NCI-H82 treated with DMSO at 0.1 percent for 48 hours (cell line): ENCODE measurements around the gene FN1.

ENCODE experiments used
- DNase-seq: peaks from one replicate; lab custom pipeline; 2025; ENCODE audit not compliant: unreplicated experiment; lab: John Stamatoyannopoulos, UW

Gene FN1

DNA sequence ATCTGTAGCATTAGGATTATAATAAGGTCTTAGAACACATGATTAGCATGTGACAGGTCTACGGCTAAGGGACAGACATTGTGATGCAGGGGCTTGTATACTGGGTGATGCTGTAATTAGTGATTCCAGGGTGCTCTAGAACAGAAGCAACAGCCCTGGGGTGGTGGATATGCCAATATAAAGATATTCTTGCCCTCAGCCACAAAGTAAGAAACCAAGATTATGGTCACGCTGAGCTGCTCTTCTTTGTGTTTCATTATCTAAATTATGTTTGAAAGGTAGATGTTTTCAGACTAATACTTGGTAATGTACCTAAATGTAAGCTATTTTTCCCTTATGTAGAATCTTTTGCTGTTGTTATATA is 45.3 kb downstream of the FN1 start:
- no peak for DNase-seq

DNA sequence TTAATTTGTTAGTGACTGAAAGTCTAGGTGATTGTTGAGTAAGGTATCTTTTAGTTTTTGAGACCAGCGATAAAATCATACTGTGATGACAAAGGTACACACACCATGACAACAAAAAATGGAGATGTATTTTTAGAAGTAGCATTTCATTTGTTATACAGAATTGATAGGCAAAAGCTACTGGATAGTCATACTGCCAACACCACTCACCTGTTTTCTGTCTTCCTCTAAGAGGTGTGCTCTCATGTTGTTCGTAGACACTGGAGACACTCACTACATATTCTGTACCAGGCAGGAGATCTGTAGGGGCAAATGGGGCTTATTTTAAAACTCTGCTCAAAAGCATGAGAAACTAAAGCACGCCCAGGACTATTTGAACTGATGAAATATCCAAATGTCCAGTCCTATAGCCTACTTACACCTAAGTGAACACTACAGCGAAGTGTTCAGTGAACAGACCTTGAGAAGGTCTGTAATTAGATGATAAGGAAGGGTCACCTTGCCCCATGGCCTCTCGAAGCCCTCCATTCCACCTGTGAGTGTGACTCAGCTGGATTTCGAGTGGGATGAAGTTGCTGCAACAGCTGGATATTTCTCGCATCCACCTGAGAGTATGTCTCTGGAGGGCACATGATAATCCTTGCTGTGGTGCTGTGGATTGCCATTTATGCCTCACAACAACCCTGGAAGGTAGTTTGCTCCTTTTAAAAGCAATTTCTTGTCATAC is 47.7 kb downstream of the FN1 start:
- DNase-seq, result no peak

DNA sequence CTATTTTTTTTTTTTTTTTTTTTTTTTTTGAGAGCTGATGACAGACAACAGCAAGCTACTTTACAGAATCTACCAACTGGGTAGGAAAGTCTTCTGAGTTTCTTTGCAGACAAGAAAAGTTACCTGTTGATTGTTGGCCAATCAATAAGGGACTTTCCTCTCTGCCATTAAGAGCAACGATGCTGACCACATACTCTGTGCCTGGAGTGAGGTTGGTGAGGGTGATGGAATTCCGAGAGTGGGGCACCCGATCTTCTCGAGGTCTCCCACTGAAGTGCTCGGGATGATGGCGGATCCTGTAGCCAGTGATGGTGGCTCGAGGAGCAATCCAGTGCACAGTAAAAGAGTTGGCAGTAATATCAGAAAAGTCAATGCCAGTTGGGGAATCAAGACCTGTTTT is 49.3 kb downstream of the FN1 start:
- no peak for DNase-seq

DNA sequence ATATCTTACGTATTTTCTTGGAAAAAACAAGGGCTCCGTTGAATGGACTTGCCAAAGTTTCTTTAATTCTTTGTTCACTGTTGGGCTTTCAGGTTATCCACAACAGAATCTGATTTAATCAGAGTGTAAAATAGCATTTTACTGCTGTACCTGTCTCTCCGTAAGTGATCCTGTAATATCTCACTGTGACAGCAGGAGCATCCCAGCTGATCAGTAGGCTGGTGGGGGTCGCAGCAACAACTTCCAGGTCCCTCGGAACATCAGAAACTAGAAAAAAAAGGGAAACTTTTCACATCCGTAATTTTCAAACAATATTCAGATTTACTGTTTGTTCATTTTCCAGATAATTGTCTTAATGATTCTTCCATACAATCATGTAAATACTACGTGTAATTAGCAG is 51.2 kb downstream of the FN1 start:
- no peak for DNase-seq

DNA sequence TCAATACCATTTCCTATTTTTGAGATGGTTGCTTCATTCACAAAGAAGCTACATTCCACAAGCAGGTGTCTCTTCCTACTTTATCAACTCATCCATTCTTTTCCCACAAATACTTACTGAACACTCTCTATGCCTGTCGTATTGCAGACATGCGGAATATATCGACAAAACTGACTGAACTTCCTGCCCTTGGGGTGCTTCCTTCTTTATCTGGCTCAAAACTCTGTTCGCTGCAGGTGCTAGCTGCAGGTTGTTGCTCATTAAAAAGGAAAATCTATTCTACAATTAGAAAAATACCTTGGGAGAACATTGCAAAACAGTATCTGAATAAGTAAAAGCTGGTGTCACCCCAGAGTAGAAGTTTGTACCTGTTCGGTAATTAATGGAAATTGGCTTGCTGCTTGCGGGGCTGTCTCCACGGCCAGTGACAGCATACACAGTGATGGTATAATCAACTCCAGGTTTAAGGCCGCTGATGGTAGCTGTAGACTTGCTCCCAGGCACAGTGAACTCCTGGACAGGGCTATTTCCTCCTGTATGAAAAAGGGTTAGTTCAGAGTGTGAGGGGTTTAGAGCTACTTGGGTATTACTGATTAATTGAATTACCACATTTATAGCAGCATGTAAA is 52.1 kb downstream of the FN1 start:
- no peak for DNase-seq

DNA sequence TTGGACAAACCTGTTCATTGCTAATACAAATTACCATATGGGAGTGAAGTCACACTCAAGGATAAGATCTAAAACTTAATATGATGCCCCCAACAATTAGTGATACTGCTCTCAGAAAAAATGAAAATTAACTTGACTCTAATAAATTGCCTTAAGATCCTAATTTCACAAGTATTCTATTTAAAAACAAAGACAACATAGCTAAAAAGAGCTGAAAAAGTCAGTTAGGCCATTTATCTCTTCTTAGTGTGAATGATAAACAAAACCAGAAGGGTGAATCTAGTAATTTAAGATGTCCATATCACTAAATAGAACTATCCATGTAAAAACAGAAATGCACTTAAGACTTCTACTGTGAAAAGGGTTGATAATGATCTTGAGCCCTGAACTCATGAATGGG is 53.4 kb downstream of the FN1 start:
- no peak for DNase-seq

DNA sequence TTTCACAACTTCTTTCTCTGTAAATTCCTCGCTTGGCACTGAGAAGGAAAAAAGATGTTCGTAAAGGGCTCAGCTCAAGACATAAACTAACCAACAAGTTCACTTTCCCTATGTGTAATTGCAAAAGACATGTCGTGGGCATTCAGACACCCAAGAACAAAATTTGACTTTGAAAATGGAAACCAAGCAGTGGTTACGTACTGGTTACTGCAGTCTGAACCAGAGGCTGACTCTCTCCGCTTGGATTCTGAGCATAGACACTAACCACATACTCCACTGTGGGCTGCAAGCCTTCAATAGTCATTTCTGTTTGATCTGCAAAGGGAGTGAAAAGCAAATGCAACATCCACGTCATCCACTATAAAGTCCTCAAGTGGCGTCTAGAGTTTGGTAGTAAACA is 53.9 kb downstream of the FN1 start:
- no peak for DNase-seq

DNA sequence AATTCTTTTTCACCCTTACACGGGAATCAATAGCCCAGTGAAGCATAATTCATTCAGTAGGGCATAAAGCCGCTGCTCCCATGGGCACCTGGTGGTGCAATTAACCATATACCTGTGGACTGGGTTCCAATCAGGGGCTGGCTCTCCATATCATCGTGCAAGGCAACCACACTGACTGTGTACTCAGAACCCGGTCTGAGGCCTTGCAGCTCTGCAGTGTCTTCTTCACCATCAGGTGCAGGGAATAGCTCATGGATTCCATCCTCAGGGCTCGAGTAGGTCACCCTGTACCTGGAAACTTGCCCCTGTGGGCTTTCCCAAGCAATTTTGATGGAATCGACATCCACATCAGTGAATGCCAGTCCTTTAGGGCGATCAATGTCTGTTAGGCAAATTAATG is 55.2 kb downstream of the FN1 start:
- DNase-seq, result no peak

DNA sequence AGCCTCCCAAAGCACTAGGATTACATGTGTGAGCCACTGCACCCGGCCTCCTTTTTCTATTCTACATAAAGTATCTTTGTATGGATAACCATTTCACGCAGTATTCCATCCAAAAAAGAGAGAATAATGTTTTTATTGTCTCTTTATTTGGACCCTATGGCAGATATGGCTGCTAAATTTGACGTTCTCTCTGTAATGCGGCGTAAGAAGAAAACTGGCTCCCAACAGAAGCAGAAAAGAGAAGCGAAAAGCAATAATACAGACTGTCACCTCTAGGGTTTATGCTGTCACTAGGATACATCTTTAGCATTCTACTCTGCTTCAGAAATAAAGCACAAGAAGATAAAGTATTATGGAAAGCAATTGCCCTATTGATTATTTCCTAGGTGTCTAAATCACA is 55.9 kb downstream of the FN1 start:
- DNase-seq, result no peak

DNA sequence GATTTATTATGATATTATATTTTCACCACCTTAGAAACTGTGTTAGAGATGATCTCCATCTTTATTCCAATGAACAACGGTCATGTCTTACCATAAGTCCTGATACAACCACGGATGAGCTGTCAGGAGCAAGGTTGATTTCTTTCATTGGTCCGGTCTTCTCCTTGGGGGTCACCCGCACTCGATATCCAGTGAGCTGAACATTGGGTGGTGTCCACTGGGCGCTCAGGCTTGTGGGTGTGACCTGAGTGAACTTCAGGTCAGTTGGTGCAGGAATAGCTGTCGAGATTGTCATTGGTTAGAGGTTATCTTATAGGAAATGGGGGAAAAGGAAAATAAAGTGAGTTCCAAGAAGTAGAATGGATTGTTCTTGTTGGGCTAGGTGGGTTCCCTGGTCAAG is 56.8 kb downstream of the FN1 start:
- DNase-seq, result no peak

DNA sequence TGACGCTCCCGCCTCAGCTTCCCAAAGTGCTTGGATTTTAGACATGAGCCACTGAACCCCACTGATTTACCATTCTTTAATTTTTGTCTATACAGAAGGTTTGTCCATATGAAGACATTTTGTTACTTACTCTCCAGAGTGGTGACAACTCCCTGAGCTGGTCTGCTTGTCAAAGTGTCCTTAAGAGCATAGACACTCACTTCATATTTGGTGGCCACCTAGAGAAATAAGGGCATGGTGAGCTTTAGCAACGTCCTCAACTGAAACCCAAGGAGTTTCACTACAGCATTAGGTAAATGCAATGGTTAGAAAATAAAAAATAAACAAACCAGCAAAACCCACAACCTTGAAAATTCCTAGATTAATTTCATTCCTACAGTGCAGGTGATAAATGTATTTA is 57.8 kb downstream of the FN1 start:
- no peak for DNase-seq

DNA sequence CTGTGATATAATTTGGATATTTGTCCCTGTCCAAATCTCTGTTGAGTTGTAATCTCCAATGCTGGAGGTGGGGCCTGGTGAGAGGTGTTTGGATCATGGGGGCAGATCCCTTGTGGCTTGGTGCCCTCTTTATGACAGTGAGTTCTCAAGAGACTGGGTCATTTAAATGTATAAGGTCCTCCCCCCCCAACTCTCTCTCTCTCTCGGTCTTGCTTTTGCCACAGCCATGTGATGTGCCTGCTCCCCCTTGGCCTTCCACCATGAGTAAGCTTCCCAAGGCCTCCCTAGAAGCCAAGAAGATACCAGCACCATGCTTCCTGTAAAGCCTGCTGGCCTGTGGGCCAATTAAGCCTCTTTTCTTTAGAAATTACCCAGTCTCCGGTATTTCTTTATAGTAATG is 58.6 kb downstream of the FN1 start:
- DNase-seq, result no peak

DNA sequence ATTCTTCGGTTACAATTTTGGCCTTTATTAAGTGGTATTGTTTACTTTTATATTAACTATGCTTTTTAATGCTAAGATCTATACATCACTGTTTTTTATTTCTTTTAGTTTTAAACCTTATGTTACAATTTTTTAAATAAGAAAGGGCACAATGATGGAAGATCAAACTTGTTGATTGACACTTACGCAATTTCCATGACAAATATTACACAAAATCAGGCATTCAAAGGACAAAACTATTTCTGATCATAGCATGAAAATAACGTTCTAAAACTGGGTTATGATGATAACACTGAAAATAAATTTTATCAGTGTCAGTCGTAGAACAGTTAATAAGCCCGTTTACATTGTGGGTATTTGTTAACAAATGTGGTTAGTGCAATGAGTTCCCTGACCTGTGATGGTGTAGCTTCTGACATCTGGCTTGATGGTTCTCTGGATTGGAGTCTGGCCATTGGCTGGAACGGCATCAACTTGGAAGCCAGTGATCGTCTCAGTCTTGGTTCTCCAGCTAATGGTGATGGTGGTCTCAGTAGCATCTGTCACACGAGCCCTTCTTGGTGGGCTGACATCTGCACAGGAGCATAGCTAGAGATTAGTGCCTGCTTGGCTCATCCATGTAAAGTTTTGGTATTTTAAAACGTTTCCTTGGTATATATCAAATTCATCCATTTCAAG is 59.6 kb downstream of the FN1 start:
- no peak for DNase-seq

DNA sequence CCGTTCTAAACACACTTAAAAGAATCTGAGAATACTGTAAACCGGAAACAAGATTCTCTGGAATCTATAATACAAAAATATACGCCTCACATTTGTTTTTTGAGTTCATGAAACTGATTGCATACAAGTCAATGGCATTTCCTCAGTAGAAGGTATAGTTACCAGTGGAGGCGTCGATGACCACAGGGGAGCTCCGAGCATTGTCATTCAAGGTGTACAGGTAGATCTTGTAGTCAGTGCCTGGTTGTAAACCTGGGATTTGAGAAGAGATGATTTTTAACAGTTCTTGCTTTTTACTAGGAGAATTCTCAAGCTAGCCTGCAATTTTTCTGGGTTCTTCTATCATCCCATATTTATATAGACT is 60.4 kb downstream of the FN1 start:
- no peak for DNase-seq

DNA sequence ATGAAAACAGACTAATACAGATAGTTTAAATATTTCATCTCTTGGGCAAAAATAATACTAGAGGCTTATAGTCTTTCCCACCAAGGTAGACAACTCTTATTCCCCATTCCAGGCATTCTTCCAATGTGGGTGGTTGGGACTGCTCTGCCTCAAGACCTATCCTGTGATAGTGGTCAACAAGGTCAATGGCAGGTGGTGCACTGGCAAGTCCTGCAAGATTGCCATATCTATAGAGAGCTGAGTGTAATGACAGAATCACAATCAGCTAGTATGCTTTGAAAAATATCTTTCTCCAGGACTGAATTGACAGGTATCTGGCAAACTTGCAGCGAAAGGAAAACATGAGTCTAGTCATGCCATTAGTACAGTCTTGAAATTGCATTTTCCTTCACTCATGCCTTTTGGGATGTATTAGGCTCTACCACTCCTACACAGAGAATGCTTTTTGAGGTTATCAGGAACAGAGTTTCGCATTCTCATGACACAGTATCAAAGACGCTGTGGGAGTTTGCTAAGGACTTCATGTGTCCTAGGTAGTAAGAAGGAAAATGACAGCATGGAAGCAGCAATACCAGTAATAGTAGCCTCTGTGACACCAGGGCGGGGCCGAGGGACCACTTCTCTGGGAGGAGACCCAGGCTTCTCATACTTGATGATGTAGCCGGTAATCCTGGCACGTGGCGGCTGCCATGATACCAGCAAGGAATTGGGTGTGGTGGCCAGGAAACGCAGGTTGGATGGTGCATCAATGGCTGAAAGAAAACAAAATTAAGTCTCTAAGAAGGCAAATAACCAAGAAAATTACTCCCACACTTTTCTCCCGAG is 61.0 kb downstream of the FN1 start:
- DNase-seq, result no peak

DNA sequence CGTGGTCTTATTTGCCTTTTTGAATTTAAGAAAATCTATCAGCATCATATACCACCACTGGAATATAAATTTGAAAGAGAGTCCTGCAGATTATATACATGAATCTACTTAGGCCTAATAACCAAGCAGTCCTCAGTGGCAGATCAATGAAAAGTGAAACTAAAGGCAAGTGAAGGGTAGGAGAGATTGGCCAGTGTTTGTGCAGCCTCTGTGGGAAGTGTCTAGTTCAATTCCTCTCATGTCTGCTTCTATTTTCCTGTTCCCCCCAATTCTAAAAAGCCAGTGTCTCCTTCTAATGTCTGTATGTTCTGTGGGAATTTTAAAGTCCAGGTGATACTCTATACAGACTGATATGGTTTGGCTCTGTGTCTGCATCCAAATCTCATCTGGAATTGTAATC is 61.9 kb downstream of the FN1 start:
- no peak for DNase-seq

DNA sequence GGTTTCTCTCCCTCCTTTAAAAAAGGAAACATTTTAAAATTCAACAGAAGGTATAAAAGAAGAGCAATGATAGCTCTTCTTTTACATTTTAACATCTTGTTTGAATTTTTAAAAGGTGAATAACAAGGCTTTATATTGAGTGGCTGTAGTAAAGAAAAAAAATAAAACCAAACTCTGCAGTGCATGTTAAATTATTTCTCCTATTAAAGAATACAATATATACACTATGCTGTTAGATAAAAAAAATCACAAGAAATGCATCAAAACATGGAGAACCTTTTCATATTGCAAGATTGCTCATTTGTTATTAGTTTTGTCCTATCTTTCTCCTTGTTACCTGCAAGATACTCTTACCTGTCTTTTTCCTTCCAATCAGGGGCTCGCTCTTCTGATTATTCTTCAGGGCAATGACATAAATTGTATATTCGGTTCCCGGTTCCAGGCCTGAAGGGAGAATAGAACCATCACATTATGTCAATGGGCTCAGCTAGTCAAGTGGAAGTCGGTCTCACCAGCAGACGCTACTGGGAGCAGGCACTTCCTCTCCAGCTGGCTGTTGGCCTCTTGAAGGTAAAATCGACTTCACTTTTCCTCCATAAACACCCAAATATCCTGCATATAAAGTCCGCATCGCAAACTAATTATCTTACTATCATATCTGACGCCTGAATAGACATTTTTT is 62.8 kb downstream of the FN1 start:
- DNase-seq, result no peak

DNA sequence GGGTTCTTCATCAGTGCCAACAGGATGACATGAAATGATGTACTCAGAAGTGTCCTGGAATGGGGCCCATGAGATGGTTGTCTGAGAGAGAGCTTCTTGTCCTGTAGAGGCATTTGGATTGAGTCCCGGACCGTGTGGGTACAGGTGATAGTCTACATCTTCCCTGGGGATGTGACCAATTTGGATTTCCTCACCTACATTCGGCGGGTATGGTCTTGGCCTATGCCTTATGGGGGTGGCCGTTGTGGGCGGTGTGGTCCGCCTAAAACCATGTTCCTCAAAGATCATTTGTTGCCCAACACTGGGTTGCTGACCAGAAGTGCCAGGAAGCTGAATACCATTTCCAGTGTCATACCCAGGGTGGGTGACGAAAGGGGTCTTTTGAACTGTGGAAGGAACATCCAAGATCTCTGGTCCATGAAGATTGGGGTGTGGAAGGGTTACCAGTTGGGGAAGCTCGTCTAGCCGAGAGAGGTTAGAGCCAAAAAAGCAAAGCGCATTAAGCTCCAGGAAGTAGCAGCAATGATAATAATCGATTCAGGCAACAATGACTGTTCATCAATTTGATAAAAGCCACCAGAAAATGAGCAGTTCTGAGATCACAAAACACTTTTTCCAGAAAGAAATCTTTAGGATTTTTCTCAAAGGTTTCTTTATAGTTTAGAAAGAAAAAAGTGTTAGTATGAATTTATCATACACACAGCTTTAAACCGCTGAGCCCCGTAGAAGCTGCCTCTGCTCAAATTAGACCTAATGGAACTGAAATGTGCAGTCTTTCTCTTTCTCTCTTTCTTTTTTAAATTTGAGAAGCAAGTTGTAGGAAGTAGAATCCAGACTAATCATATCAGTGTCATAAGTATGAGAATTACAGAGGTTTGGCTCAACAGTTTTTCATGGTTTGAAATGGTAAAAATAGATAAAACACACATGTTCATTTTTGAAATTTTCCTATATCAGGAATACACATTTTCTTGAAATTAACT is 63.7 kb downstream of the FN1 start:
- no peak for DNase-seq

DNA sequence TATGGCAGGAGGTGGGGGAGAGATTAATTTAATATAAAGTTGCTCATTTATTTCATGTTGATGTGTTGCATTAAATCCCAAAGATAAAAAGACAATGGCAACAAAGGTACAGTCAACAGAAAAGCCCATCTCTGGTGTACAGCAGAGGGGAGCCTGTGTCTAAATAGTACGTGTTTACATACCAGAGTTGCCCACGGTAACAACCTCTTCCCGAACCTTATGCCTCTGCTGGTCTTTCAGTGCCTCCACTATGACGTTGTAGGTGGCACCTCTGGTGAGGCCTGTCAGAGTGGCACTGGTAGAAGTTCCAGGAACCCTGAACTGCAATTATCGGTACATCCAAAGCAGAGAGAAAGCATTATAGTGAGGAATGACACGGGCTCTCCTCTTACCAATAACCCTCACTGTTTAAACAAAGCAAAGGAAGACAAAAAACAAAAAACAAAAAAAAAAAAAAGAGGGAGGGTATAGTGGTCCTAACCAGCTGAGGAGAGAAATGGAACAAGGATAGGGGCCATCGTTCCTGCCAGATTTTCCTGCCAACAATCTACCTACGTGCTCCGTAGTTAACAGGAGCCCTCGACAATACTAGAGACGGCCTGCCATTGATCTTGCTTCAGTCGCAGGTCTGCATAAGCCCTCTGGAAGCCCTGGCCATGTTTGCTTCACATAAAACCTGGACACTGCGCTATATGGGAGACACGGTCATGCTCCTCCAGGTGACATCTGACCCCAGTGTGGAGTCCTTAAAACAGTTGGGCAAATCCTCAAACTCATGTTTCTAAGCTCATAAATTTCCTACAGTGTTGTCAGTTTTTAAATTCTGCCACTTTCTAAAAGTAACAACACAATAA is 65.5 kb downstream of the FN1 start:
- no peak for DNase-seq
